Limb (tissue), 2 donors: ENCODE data around the gene INSRR.

Source experiments
- DNase-seq, 2 donors: peaks; one replicate each; pipeline ENCODE4 v3.0.0-alpha.2; 2016; ENCODE audit errors: extremely low spot score in 2 of 2

INSRR gene

DNA sequence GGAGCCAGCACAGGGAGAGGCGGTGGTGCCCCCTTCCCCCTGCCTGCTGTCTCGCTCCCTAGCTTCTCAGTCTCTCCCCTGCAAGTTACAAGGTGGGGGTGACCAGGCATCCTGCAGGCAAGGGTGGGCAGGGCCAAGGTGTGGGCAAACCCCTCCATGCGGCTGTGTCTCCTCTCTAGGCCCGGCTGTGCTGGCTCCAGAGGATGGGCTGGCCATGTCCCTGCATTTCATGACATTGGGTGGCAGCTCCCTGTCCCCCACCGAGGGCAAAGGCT, 16.4 kb upstream of the INSRR start:
- no peak for DNase-seq

DNA sequence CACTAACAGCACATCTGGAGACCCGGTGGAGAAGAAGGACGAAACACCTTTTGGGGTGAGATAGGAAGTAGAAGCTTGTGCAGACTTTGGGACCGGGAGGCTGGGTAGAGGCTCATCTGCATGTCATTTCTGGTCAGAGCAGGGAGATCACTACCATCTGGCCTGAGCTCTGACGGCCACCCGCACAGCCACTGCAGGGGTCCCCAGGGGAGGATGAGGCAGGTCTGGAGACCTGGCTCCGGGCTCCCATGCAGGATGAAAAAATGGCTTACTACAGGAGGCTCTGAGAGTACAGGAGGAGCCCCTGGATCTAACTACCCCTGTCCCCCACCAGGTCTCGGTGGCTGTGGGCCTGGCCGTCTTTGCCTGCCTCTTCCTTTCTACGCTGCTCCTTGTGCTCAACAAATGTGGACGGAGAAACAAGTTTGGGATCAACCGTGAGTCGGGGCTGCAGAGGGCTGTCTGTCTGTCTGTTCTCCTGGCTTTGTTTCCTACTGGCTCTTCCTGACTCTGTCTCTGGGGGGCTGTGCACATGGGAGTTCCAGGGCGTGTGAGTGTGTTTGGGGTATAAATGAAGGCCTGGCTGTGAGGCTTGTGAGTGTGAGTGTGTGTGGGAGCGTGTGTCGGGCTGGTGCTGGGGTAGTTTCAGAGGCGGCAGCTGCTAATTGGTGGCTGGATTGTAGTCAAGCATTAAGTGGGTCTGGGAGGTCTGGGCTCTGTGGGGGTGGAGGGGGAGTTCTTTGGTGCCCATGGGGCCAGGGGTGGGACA, 15.8 kb upstream of the INSRR start:
- no peak for DNase-seq

DNA sequence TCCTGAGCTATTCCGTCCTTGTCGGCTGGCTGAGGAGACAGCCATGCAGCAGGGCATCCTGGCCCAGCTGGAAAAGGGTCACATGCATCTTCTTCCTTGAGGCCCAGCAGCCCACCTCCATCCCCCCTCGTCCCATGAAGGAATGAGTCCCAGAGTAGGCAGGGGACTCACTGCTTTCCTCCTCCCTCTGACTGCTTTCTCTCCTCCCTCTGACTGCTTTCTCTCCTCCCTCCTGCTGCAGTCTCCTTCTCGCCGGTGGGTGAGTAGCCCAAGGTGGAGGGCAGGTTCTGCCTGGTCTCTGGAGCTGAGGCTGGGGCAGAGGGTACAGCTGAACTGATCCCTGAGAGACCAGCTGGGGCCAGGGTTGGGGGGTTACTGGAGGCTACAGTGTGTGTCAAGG, 15.2 kb upstream of the INSRR start:
- no peak for DNase-seq

DNA sequence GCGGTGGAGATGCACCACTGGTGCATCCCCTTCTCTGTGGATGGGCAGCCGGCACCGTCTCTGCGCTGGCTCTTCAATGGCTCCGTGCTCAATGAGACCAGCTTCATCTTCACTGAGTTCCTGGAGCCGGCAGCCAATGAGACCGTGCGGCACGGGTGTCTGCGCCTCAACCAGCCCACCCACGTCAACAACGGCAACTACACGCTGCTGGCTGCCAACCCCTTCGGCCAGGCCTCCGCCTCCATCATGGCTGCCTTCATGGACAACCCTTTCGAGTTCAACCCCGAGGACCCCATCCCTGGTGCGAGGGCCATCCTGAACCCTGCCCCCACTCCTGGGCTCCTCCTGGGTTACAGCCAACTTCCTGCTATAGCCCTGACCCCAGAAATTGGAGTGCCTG, 14.7 kb upstream of the INSRR start:
- no peak for DNase-seq

DNA sequence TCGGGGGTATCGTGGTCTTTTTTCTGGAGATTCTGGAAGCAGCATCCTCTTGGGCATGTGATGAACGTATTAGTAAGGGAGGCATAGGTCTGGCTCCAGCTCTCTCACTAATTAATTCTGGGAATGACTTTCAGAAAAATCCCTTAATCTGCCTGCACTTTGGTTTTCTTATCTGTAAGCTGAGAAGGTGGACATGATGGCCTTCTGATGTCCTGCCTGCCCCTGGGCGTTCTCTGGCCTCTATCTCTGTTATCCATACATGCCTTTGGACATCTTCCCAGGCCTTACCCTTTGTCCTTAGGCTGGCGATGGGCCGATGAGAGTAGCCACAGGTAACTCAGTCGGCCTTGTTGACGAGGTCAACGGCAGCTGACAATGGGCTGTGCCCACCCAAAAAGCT, 10.5 kb upstream of the INSRR start:
- no peak for DNase-seq

DNA sequence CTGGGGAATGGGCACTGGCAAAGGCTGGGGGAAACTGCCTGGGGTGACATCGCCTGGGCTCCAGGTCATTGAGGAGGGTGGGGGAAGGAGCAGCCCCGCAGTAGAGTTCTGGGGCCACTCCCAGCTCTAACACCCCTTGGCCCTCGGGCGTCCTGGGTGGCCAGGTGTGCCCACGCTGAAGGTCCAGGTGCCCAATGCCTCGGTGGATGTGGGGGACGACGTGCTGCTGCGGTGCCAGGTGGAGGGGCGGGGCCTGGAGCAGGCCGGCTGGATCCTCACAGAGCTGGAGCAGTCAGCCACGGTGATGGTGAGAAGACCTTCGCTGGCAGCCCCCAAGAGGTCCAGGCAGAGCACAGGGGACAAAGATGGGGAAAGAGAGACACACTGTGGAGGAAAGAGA, 9.4 kb upstream of the INSRR start:
- no peak for DNase-seq

DNA sequence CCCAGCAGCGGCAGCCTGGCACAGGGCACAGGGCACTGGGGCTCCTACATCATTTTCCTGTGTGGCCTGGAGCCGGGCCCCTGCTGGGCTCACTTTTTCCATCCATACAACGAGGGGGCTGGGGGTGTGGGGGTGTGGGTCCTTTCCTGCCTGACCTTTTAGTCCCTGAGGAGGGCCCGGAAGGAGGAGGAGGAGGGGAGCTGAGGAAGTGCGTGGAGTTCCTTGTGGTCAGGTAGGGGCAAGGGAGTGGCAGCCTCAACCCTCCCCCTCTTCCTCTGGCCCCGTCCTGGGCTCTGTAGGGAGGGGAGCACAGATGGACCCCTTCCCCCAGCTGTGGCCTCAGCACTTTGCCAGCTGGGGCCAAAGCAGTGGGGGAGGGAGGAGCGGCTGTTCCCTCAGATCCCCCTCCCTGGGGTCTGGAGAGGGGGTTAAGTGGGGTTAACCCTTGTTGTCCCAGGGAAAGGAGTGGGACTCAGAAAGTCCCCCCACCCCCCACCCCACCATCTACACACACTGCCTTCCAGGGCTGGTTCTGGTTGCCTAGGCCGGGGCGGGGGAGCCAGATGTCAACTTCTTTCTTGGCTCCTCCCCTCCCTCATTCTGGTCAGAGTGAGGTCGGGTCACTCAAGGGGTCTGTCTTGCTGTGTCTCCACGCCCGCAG, 7.5 kb upstream of the INSRR start:
- no peak for DNase-seq

DNA sequence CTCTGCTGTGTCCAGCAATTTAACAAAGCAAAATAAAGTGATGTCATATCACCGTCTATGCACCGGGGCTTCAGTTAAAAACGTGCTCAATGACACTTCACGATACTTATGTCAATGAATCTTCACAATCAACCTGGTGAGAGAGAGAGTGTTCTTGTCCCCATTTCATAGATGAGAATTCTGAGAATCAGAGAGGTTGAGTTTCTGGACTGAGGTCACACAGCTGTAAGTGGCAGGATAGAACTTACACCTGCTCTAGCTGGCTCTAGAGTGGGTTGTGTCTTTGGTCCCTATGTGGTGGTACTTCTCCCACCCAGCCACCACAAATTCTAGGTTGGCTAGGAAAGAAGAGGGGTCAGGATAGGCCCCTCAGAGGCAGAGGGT, 6.9 kb upstream of the INSRR start:
- no peak for DNase-seq

DNA sequence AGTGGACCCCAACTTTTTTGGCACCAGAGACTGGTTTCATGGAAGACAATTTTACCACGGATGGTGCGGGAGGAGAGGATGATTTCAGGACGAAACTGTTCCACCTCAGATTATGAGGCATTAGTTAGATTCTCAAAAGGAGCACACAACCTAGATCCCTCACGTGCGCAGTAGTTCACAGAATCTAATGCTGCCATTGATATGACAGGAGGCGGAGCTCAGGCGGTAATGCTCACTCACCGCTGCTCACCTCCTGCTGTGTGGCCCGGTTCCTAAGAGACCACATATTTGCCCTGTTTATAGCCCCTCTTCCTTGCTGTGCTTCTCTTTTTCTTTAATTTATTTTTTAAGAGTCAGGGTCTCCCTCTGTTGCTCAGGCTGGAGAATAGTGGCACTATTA, 6.3 kb upstream of the INSRR start:
- DNase-seq, result no peak

DNA sequence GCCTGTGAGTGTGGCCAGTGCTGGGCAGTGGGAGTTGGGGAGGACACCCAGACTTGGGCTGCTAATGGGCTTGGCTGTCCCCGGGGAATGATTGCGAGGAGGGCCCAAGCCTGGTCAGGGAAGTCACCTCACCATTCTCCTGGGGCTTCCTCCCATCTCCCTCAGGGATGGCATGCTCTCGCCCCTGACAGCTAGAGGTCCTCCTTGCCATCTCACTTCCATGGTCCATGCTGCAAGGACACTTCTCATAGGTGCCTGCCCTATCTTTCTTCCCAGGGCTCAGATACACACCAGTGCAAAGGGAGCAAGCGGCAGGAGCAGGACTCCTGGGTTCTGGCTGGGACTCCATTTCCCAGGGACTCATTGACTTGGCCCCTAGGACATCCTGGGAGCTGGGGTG, 5.9 kb upstream of the INSRR start:
- DNase-seq, result no peak

DNA sequence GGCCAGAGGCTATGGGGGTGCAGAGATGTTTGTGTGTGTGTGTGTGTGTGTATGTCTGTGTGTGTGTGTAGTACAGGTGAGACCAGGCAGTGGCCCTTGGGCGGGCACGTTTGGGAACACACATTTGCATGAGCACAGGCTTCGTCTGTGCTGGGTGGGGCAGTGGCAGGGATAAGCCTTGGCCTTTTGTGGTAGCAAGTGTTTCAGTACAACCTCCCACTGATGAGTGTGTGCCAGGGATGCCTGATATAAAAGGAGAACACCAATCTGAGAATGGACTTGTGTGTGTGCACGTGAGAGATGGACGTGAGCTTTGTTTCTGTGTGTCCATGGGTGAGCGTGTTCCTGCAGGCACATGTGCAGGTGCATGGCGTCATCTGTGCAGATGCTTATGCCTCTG, 4.7 kb upstream of the INSRR start:
- DNase-seq, result no peak

DNA sequence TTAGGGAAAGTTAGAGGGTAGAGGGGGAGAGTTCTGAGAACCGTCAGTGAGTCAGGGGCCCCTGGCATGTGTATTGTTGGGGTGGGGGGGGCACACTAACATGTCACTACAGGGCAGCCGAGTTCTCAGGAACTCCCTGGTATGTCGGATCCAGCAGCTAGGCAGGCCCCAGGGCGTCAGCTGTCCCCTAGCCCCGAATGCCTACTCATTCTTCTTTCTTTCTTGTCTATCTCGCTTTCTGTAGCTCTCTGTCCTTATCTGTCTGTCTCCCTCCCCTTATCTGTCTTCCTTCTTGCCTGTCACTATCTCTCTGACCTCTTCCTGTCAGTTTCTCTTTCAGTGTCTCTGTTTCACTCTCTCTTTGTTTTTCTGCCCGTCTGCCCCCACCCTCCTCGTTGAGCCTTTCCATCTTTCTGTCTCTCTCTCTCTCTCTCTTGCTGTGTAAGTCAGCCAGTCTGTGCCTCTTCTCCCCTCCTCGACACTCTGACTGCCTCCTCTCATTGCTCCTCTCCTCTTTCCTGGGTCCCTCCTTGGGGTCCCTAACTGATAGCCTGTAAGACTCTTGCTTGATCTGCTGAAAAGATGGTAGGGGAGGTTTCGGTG, 4.2 kb upstream of the INSRR start:
- DNase-seq, result no peak

DNA sequence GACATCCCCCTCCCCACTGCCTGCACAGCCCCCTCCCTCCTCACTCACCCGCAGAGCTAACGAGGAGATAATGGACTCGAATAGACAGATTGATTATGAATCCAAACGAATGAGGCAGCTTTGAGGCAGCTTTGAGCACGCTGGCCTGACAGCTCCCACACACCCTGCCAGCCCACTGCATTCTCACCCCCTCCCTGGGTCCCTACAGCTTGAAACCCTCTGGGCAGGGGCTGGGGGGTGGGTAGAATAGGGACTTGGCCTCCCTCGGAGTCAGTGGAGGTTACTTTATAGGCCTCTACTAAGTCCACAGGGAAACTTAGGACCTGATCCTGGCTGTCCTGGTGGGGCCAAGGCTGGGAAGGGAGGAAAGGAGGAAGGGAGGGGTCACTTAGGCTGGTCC, 3.7 kb upstream of the INSRR start:
- DNase-seq, result no peak

DNA sequence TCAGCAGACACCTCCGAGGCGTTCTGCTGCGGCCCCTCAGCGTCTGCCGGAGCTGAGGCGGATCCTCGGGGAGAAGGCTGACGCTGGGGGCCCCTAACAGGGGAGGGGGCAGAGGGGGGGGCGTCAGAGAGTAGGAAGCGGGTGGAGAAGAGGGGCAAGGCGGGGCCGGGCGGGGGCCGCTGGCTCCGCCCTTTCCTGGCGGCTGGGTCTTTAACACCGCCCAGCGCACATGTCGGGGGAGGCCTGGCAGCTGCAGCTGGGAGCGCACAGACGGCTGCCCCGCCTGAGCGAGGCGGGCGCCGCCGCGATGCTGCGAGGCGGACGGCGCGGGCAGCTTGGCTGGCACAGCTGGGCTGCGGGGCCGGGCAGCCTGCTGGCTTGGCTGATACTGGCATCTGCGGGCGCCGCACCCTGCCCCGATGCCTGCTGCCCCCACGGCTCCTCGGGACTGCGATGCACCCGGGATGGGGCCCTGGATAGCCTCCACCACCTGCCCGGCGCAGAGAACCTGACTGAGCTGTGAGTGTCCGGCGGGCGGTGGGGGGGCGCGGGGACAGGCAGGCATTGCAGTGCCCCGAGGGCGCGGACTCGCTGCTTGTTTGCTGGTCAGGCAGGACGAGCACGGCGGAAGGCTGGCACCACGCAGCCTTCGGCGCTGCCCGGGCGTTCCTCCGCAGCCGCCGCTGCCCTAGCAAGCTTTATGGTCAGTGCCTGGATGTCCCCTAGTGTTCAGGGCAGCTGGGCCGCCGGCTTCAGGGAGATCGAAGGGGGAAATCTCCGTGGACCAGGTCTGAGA, 1.9 kb upstream of the INSRR start, which contains the start of gene NTRK1:
Gene NTRK1 (plus strand): TSS at position 238 of the 796 bp plus-strand sequence. CDS start 70 bp downstream, at position 308.
- DNase-seq, result peak; percentile 65 to 79

DNA sequence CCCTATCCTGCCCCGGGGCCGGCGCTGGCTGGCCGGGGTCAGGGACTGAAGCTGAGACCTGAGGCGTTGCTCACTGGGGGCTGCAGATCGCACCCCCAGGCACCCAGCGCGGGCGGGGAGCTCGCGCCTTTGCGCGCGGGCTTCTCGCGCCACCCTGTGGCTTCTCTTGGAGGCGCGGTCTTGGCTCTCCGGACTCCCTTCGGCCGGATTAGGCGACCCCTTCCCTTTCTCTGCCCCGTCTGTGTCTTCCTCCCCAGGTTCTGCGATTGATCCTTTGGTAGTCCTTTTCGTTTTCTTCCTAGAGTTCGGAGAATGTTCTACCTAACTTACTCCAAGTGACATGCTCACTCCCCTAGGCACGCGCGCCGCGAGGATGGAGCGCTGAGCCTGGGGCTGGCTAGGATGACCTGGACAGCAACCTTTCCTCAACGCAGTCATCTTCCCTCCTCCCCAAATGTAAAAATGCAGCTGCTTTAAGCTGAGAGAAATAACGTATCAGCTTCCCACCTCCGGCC, 1.3 kb upstream of the INSRR start:
- DNase-seq, result peak in 1 of 2 donors; percentile 74

DNA sequence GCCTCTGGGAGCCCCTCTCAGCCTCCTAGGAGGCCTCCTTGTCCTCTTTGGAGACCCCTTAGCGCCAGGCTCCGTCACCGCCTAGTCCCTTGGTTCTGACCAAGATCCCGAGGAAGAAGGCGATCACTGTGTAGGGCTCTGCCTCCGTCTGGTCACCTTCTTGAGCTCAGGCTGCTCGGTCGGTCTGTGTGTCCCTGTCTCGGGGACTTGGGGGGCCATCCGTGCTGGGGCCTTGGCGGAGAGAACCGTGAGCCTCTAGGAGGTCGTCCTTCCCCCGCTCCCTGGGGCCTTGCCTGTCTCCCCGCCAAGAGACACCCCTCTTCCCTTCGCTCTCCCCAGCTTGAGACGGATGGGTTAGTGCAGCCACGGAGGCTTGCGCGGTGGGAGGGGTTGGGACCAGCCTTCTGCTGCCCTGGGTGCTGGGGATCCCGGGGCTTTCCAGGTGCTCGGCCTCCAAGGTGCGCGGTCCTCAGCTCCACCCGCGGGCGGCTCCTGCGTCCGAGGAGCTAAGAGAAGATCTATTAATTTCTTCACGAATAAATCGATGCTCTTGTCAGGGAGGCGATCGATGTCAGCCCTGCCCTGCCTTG, 701 bp upstream of the INSRR start:
- DNase-seq, result peak in 1 of 2 donors; percentile 57

DNA sequence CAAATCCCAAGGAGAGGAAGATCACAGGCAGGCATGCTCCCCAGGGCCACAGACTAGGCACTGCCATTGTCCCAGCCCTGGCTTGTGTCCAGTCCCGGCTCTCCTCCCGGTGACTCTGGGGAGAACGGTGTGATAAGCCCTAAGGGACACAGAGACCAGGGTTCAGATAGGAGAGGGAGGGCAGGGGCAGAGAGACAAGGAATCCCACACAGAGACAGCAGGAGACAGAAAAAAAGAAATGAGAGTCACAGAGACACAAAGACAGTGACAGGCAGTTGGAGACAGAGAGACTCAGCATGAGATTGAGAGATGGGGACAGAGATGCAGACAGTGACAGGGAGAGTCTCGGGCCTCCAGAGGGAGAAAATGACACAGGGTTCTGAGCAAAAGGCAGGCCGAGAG, 361 bp downstream of the INSRR start:
- no peak for DNase-seq

DNA sequence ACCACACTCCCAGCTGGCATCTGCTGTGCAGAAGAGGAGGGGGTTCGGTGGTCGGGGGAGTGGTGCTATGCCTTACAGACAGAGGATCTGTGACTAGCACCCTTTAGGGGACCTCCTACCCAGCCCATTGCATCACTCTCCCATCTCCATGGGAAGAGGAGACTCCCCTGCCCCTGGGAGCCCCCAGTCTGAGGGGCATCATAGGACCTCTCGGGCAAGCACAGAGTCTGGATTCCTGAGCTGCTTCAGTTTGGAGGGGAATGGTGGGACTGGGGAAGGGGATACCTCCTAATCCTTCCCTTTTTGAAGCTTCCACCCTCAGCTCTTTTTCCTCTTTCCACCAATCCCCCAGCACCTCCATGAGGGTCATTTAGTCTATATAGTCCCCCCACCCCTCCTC, 1.4 kb downstream of the INSRR start:
- no peak for DNase-seq

DNA sequence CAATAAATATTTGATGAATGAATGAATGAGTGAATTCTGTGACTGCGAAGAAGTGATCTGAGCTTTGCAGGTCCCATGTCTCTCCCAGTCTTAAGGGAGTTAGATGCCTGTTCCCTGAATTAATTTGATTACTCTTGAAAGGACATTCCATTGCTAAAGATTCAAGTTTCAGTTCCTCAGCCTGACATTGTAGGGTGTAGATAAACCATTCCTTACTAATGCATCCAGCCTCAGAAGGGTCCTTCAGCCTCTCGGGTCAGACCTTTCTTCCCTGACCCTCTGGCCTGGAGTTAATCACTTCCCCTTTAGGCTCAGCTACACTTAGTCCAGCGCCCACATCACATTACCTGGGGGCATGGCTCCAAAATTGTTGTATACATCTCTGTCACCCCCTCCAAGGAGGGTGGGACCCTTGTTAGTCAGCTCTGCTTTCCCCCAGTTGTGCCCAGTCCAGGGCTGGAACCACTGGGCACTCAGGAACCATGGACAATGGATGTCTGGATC, 2.6 kb downstream of the INSRR start:
- DNase-seq, result no peak

DNA sequence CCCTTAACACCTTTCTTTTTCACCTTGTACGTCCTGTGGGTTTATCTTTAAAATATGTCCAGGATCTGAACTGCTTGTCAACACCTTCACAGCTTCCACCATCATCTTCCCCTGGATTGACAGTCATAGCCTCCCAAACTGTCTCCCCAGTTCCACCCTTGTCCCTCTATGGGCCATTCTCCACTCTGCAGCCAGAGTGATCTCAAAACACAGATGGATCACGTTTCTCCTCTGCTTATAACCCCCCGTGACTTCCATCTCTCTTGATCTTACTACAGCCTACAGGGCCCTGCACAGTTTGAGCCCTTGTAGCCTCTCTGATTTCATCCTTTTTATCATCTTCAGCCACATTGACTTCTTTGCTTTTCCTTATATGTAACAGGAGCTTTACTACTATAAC, 4.3 kb downstream of the INSRR start:
- no peak for DNase-seq

DNA sequence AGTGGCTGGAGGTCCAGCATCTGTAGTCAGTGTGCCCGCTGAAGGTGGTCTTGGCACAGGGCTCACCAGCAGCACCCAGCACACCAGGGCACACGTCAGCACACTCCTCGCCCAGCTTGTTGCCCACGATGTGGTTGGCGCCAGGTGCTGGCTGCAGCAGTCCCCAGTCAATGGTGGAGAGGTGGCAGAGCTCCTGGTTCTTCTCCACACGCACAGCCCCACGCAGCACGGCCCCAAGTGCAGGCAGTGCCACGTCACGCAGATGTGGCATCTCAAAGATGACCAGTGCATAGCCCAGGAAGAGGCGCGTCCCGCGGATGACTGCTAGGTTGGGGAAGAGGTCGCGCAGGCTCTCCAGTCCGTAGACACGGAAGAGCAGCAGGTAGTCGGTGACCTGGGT, 5.2 kb downstream of the INSRR start:
- DNase-seq, result no peak
